ENCODE data around the gene CCAR1.

GRCh38 chr10:68752711-68753350, 31.8 kb downstream of the CCAR1 start:
- no peak for TF ChIP-seq CTCF (IDR thresholded peaks at IDR 0.05)
- no peak for TF ChIP-seq EZH2 (IDR thresholded peaks at IDR 0.05; ENCODE audit: borderline replicate concordance, insufficient read depth, low read depth, low read length, poor library complexity, severe bottlenecking)
